ENCODE data around the gene SMPX. TPM values are rescaled to one million over a fixed set of nuclear protein-coding genes. Genes with fewer than 3 reads are reported as not detected.

The SMPX gene
- polyA plus RNA-seq, 2 of the 4 experiments (the other 2 are of a cell fraction): 0.13 to 0.23 TPM

DNA sequence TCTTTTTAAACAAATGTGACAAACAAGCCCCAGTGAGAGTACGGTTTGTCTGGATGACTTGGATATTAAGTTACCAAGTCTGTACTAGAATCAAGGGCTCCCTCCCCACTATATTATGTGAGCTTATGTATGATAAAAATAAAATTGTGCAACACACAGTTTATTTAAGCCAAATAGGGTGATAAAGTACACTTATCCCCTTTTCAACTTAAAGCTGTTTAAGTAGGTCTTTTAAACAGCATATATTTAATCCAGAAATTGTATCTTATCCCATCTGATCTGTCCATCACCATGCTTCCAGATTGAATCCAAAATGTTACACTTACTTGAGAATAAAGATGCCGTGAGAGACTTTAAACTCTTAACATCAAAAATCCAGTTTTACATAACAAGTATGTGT is 97.8 kb downstream of the SMPX start:
- no peaks in the 10 kb centered on the region for H3K9me3 ChIP-seq
- CTCF ChIA-PET: no interaction called here
- ATAC-seq (no peak), FAIRE-seq (peak; percentile 97), DNase-seq (ENCODE audit: low read depth in 1 of 2, low spot score in 1 of 2) (no peak)
- POLR2A ChIA-PET: no interaction called here
- WGBS (ENCODE audit: missing lambda C conversion rate): 88% methylated on average over 2 of the region's 2 CpGs
- TF ChIP-seq, protein P1, sequence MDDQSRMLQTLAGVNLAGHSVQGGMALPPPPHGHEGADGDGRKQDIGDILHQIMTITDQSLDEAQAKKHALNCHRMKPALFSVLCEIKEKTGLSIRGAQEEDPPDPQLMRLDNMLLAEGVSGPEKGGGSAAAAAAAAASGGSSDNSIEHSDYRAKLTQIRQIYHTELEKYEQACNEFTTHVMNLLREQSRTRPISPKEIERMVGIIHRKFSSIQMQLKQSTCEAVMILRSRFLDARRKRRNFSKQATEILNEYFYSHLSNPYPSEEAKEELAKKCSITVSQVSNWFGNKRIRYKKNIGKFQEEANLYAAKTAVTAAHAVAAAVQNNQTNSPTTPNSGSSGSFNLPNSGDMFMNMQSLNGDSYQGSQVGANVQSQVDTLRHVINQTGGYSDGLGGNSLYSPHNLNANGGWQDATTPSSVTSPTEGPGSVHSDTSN (IDR thresholded peaks at IDR 0.05): no peak
- TF ChIP-seq HOXB5 (CRISPR knock-in tag; IDR thresholded peaks at IDR 0.05): no peak
- no peak for TF ChIP-seq TP53 (CRISPR knock-in tag; IDR thresholded peaks at IDR 0.05)
- TF ChIP-seq PHF8 (IDR thresholded peaks at IDR 0.05; ENCODE audit: borderline replicate concordance, low read depth): no peak
- TF ChIP-seq ZSCAN20 (CRISPR knock-in tag; IDR thresholded peaks at IDR 0.05): no peak
- no peak for TF ChIP-seq CBX8 (IDR thresholded peaks at IDR 0.05)
- no peak for TF ChIP-seq CBX2 (IDR thresholded peaks at IDR 0.05; ENCODE audit: borderline replicate concordance, low read depth)
- TF ChIP-seq RNF2 (IDR thresholded peaks at IDR 0.05; ENCODE audit: borderline replicate concordance, low read depth): no peak
- no peak for TF ChIP-seq HEYL (CRISPR knock-in tag; IDR thresholded peaks at IDR 0.05)
- no peak for TF ChIP-seq EHF (CRISPR knock-in tag; IDR thresholded peaks at IDR 0.05)
- no peak for TF ChIP-seq CHD2 (IDR thresholded peaks at IDR 0.05; ENCODE audit: low read length, partially characterized antibody)
- TF ChIP-seq SREBF2 (IDR thresholded peaks at IDR 0.05): no peak
- TF ChIP-seq POLR2A (IDR thresholded peaks at IDR 0.05; ENCODE audit: low read length): no peak
- TF ChIP-seq HDAC2 (IDR thresholded peaks at IDR 0.05): no peak
- TF ChIP-seq, protein P2, sequence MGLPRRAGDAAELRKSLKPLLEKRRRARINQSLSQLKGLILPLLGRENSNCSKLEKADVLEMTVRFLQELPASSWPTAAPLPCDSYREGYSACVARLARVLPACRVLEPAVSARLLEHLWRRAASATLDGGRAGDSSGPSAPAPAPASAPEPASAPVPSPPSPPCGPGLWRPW (IDR thresholded peaks at IDR 0.05): no peak
- no peak for TF ChIP-seq HOXA7 (CRISPR knock-in tag; IDR thresholded peaks at IDR 0.05)
- no peak for TF ChIP-seq RFX5 (IDR thresholded peaks at IDR 0.05)
- no peak for TF ChIP-seq NR3C1 (IDR thresholded peaks at IDR 0.05)
- H3K27ac ChIP-seq: no peak overlapping the region
- no peak overlapping the region for H3K4me3 ChIP-seq
- H3K4me2 ChIP-seq: no peak overlapping the region
- no peaks in the 10 kb centered on the region for H3K4me1 ChIP-seq

DNA sequence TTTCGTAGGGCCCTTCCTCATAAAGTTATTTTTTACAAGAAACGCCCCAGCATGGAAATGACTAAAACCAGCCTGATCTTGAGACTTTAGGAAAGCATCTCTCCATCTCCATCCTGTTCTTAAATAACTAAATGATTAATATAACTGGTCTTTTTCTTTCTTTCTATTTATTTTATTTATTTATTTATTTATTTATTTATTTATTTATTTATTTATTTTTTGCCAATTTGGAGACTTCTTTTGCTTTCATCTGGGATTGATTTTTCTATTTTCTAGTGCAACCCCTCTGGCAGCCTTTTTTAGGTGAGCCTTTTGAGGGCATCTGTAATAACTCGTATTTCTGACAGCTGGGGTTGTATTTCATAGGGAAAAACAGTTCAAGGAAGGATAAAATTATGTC is 98.6 kb downstream of the SMPX start:
- 61% methylated on average over 3 of the region's 3 CpGs for WGBS (ENCODE audit: missing lambda C conversion rate)
- POLR2A ChIA-PET: no interaction called here
- TF ChIP-seq ZC3H11A (IDR thresholded peaks at IDR 0.05) (peak; percentile 34; the same call in 1 of the 2 replicates), POLR2AphosphoS2 (conservative IDR thresholded peaks at IDR 0.05; ENCODE audit: low read length) (no peak)
- no peak for FAIRE-seq
- Histone ChIP-seq H3K9me3 (no peaks in the 10 kb centered on the region), H3K4me2 (no peak overlapping the region), H3K4me3 (no peak overlapping the region), H3K4me1 (no peaks in the 10 kb centered on the region), H3K27ac (no peak overlapping the region)
- ATAC-seq: no peak
- CTCF ChIA-PET: no interaction called here
- DNase-seq (ENCODE audit: low read depth in 1 of 2, low spot score in 1 of 2): no peak

DNA sequence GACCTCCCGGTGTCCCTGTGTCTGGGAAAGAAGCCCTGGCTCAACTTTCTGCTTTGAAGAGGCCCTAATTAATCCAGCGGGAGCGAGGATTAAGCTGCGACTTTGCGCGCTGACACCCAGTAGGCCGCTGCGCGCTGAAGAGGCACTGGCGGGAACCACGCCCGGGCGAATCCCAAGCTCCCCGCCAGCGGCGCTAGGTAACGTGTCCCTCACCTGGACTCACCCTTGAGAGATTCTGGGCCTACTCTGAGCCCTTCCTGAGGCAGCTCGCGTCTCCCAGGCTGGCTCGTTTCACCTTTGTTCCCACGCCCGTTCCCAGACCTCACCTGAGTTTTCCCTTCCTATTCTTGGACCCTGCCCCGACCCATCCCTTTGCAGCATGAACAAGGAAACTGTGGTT is 99.2 kb downstream of the SMPX start:
- Histone ChIP-seq H3K4me3 (no peak overlapping the region), H3K9me3 (no peaks in the 10 kb centered on the region), H3K4me2 (no peak overlapping the region), H3K4me1 (no peaks in the 10 kb centered on the region), H3K27ac (no peak overlapping the region)
- TF ChIP-seq, protein P3, sequence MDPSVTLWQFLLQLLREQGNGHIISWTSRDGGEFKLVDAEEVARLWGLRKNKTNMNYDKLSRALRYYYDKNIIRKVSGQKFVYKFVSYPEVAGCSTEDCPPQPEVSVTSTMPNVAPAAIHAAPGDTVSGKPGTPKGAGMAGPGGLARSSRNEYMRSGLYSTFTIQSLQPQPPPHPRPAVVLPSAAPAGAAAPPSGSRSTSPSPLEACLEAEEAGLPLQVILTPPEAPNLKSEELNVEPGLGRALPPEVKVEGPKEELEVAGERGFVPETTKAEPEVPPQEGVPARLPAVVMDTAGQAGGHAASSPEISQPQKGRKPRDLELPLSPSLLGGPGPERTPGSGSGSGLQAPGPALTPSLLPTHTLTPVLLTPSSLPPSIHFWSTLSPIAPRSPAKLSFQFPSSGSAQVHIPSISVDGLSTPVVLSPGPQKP (IDR thresholded peaks at IDR 0.05; ENCODE audit: low read depth, low read length): no peak
- TF ChIP-seq POLR2AphosphoS2 (conservative IDR thresholded peaks at IDR 0.05; ENCODE audit: low read length) (no peak), EHMT2 (IDR thresholded peaks at IDR 0.05; ENCODE audit: low read depth) (no peak), NR3C1 (IDR thresholded peaks at IDR 0.05) (no peak), EHF (CRISPR knock-in tag; IDR thresholded peaks at IDR 0.05) (no peak), JUN (IDR thresholded peaks at IDR 0.05) (no peak), MYC (IDR thresholded peaks at IDR 0.05; ENCODE audit: borderline replicate concordance, low read length) (no peak), MAZ (IDR thresholded peaks at IDR 0.05; ENCODE audit: borderline replicate concordance, low read depth, low read length) (no peak), CEBPB (IDR thresholded peaks at IDR 0.05) (no peak)
- ChIA-PET CTCF (no interaction called here), POLR2A (no interaction called here)
- DNase-seq (ENCODE audit: low read depth in 1 of 2, low spot score in 1 of 2) (no peak), FAIRE-seq (no peak), ATAC-seq (no peak)
- 84% methylated on average over 17 of the region's 23 CpGs for WGBS (ENCODE audit: missing lambda C conversion rate)

Data from A549 (cell line).